Ectodermal cell (in vitro differentiated cells): ENCODE results near the gene CACNA2D3.
A peak's percentile ranks its signal among the peaks of the same experiment; 100 is the strongest.

Experiments
- H3K27ac ChIP-seq: 2 replicates; pipeline ENCODE4 v1.7.0; 2013; ENCODE audit warnings: mild to moderate bottlenecking, low read depth, low read length; ENCODE audit not compliant: insufficient read depth, poor library complexity, severe bottlenecking
- H3K27me3 ChIP-seq: 2 replicates; pipeline ENCODE4 v1.7.0; 2013; ENCODE audit warnings: mild to moderate bottlenecking, low read length; ENCODE audit not compliant: insufficient read depth, control insufficient read depth, poor library complexity, severe bottlenecking
- H3K36me3 ChIP-seq: one replicate; pipeline ENCODE4 v1.7.0; 2013; ENCODE audit warnings: low read length; ENCODE audit not compliant: control insufficient read depth, insufficient read depth
- H3K4me1 ChIP-seq: one replicate; pipeline ENCODE4 v1.7.0; 2013; ENCODE audit warnings: low read length; ENCODE audit not compliant: control insufficient read depth, insufficient read depth
- H3K4me3 ChIP-seq: 2 replicates; pipeline ENCODE4 v1.7.0; 2013; ENCODE audit warnings: low read depth, low read length, control low read depth; ENCODE audit not compliant: insufficient read depth
- H3K9me3 ChIP-seq: 2 replicates; pipeline ENCODE4 v1.7.0; 2013; ENCODE audit warnings: mild to moderate bottlenecking, low read length, moderate library complexity; ENCODE audit not compliant: control insufficient read depth
- WGBS, 2 experiments: methylation state at CpG; one replicate each; pipeline ENCODE4 v1.1.7; 2013; ENCODE audit warnings: missing lambda C conversion rate in 2 of 2; 5-methylcytosine and 5-hydroxymethylcytosine counted together

Gene CACNA2D3

GRCh38 chr3:54661151-54661550 is 538.8 kb downstream of the CACNA2D3 start:
- Histone ChIP-seq H3K4me3 (no peak overlapping the region), H3K27me3 (no peaks in the 10 kb centered on the region), H3K27ac (peak overlapping the region; percentile 26), H3K36me3 (no peaks in the 10 kb centered on the region), H3K4me1 (peaks cover 7% of the 10 kb centered on the region), H3K9me3 (no peaks in the 10 kb centered on the region)
- 93% methylated on average over 3 of the region's 3 CpGs for WGBS, 2 experiments

DNA sequence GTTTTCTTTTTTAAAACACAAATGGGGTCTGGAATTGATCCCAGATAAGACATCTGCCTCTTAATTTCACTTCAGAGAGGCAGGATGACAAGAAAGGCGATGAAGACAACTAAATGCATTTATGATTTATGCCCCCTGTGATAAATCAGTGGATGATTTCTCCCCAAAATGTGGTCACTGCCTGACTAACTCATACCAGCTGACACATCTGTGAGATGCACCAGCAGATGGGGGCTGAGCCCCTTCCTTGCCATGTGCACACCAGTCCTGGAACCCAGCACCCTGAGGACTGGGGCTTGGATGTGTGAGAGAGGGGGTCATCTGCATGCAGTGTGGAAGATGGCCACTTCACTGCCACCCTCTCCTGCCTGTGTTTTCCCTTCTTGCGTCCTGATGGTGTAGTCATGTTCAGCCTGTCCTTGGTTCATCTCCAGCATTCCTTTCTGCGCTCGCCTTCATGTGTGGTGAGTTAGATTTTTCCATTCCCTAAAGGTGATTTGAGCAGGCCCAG is 541.2 kb downstream of the CACNA2D3 start:
- H3K4me1 ChIP-seq, result peaks cover 7% of the 10 kb centered on the region
- H3K9me3 ChIP-seq, result no peaks in the 10 kb centered on the region
- no peak overlapping the region for H3K27ac ChIP-seq
- 94 to 98% methylated on average over 3 to 4 of the region's 4 CpGs for WGBS, 2 experiments
- no peak overlapping the region for H3K4me3 ChIP-seq
- H3K27me3 ChIP-seq, result no peaks in the 10 kb centered on the region
- no peaks in the 10 kb centered on the region for H3K36me3 ChIP-seq

DNA sequence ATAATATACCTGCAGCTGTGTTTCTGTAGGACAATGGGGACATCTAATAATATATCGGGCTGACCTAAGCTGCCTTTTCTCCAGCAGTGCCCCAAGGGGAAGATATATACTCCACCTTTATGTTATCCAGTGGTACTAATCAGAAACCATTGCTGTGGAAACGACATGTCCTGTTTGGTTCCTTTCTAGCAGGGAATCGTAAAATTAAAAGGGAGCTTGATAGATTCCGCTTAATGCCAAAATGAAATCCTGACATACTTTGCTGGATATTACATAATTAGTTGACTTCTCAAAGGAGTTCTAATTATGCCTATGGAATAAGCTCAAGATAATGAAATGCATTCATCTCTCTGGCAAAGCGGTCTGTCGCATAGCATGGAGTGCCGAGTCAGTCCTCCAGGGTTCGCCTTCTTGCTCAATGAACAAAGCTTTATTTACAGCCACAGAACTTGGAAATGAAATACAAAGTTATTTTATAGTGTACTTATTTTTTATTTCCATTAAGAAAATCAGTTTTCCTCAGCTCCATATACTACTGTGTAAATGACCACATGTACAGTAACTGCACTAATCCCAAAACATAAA is 542.8 kb downstream of the CACNA2D3 start:
- H3K4me1 ChIP-seq, result peaks cover 11% of the 10 kb centered on the region
- no peaks in the 10 kb centered on the region for H3K9me3 ChIP-seq
- no peaks in the 10 kb centered on the region for H3K27me3 ChIP-seq
- H3K27ac ChIP-seq, result no peak overlapping the region
- no peaks in the 10 kb centered on the region for H3K36me3 ChIP-seq
- WGBS, 2 experiments, result 95 to 97% methylated on average over 8 of the region's 8 CpGs
- H3K4me3 ChIP-seq, result no peak overlapping the region

DNA sequence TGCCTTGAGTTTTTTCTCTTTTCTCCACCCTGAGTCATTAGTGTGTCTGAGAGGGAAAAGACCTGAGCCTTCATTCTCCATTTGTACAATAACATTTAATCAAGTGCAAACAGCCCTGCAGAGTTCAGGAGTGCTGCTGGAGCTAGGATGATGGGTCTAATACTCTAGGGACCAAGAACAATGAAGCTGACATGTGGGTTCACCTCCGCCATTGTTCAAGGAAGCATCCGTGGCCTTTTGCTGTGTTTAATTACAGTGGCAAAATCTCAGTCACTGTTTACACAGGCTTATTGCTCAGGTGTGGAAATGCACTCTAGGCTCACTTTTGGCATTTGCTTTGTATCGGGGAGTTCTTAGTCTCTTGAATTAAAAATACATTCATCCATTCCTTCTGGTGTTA is 545.9 kb downstream of the CACNA2D3 start:
- Histone ChIP-seq H3K9me3 (no peaks in the 10 kb centered on the region), H3K4me3 (no peak overlapping the region), H3K27ac (no peak overlapping the region), H3K36me3 (no peaks in the 10 kb centered on the region), H3K4me1 (peaks cover 22% of the 10 kb centered on the region), H3K27me3 (no peaks in the 10 kb centered on the region)
- WGBS, 2 experiments, result 86 to 94% methylated on average over 2 to 3 of the region's 3 CpGs

GRCh38 chr3:54670201-54671000 is 548.0 kb downstream of the CACNA2D3 start:
- H3K4me1 ChIP-seq, result peaks cover 22% of the 10 kb centered on the region
- WGBS, 2 experiments, result 42 to 54% methylated on average over 7 to 8 of the region's 8 CpGs
- no peaks in the 10 kb centered on the region for H3K9me3 ChIP-seq
- no peak overlapping the region for H3K27ac ChIP-seq
- no peaks in the 10 kb centered on the region for H3K36me3 ChIP-seq
- no peak overlapping the region for H3K4me3 ChIP-seq
- no peaks in the 10 kb centered on the region for H3K27me3 ChIP-seq

- H3K27ac ChIP-seq, result no peak overlapping the region
- H3K4me3 ChIP-seq, result no peak overlapping the region
- WGBS, 2 experiments, result 88 to 89% methylated on average over 2 of the region's 2 CpGs
These were observed 549.2 kb downstream of the CACNA2D3 start for GRCh38 chr3:54671511-54671910.

DNA sequence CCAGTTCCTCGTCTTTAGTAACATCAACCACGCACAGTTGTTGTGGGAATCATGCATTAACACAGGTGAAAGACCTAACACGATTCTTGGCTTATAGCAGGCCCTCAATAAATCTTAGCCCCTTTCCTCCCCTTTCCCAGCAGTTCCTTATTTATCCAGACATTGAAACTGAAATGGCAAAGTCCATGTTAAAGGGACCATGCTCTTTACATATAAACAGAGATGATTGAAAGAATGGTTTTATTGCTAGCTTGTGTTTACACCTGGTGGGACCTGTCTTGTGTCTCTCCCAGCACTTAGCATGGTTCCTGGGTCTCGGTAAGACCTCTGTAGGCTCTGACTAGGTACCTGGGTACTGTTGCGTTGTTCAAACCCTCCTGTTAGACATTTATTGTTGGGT is 553.7 kb downstream of the CACNA2D3 start:
- Histone ChIP-seq H3K27me3 (no peaks in the 10 kb centered on the region), H3K36me3 (no peaks in the 10 kb centered on the region), H3K4me1 (peaks cover 8% of the 10 kb centered on the region), H3K27ac (no peak overlapping the region), H3K9me3 (no peaks in the 10 kb centered on the region), H3K4me3 (no peak overlapping the region)
- WGBS, 2 experiments, result 95 to 98% methylated on average over 5 of the region's 5 CpGs

More at GRCh38 chr3:54671511-54671910, 549.2 kb downstream of the CACNA2D3 start:
- no peaks in the 10 kb centered on the region for H3K27me3 ChIP-seq
- H3K4me1 ChIP-seq, result peaks cover 22% of the 10 kb centered on the region
- H3K9me3 ChIP-seq, result no peaks in the 10 kb centered on the region
- H3K36me3 ChIP-seq, result no peaks in the 10 kb centered on the region

DNA sequence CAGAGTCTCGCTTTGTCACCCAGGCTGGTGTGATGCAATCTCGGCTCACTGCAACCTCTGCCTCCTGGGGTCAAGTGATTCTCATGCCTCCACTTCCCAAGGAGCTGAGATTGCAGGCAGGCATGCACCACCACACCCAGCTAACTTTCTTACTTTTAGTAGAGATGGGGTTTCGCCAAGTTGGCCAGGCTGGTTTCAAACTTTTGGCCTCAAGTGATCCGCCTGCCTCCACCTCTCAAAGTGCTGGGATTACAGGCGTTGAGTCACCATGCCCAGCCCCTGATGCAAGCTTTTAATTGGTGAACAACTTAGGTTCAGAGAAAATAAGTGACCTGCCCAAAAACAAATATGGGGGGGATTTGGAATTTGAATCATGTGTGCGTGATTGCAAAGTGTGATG is 559.4 kb downstream of the CACNA2D3 start:
- Histone ChIP-seq H3K27me3 (no peaks in the 10 kb centered on the region), H3K9me3 (no peaks in the 10 kb centered on the region), H3K36me3 (no peaks in the 10 kb centered on the region), H3K4me1 (no peaks in the 10 kb centered on the region), H3K4me3 (no peak overlapping the region), H3K27ac (no peak overlapping the region)
- 91 to 94% methylated on average over 6 of the region's 6 CpGs for WGBS, 2 experiments

GRCh38 chr3:54685213-54685612 is 562.9 kb downstream of the CACNA2D3 start:
- WGBS, 2 experiments, result 95% methylated on average over 2 of the region's 2 CpGs
- Histone ChIP-seq H3K27ac (no peak overlapping the region), H3K27me3 (no peaks in the 10 kb centered on the region), H3K4me1 (no peaks in the 10 kb centered on the region), H3K36me3 (no peaks in the 10 kb centered on the region), H3K9me3 (no peaks in the 10 kb centered on the region), H3K4me3 (no peak overlapping the region)

DNA sequence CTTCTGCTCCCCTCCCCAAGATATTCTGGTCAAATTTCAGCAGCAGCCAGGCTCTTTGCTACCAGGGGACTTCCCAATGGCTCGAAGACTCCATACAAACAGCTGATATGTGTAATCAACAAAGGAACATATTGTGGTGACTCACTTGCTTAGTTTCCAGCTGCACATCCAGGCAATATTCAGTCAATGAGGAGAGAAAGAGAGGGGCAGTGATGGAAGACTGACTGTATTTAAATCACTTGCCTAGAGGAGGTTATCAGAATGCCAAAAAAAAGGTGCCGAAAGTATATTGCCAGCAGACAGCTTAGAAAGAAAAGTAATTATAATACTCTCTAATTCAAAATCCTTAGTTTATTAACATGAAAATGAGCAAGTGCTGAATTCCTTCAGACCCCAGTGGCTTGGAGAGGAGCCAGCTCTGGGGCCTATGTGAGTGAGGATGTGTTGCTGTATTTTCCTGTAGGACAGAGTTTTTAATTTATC is 569.0 kb downstream of the CACNA2D3 start:
- Histone ChIP-seq H3K27me3 (no peaks in the 10 kb centered on the region), H3K9me3 (no peaks in the 10 kb centered on the region), H3K36me3 (no peaks in the 10 kb centered on the region), H3K4me3 (no peak overlapping the region), H3K4me1 (peaks cover 6% of the 10 kb centered on the region), H3K27ac (no peak overlapping the region)
- 81 to 100% methylated on average over 1 to 2 of the region's 2 CpGs for WGBS, 2 experiments
